SK-N-SH treated with all-trans-retinoic acid at 6 μM for 48 hours (cell line): ENCODE results near the gene PUM2.

ENCODE experiments used
- ATAC-seq: fragments of 200-7000 bp; cut with Tn5 transposase; 3 replicates; pipeline ENCODE4 v1.9.1; 2020; ENCODE audit warnings: mild to moderate bottlenecking, moderate library complexity
- ARNTL ChIP-seq: fragments of 450-650 bp; formaldehyde crosslinking; IDR thresholded peaks from 2 replicates; pipeline ENCODE4 v1.5.0; 2020; ENCODE audit warnings: low read depth, mild to moderate bottlenecking, moderate library complexity, borderline replicate concordance
- BACH2 ChIP-seq: fragments of 250-450 bp; sonication (Bioruptor Pico); IDR thresholded peaks from 2 replicates; pipeline ENCODE4 v1.9.0; 2021; ENCODE audit warnings: mild to moderate bottlenecking, borderline replicate concordance
- CSDC2 ChIP-seq: fragments of 250-450 bp; sonication (Bioruptor Pico); IDR thresholded peaks from 2 replicates; pipeline ENCODE4 v1.5.0; 2020; ENCODE audit warnings: mild to moderate bottlenecking, moderate library complexity
- ESRRG ChIP-seq: fragments of 250-450 bp; sonication (Bioruptor Pico); IDR thresholded peaks from 2 replicates; pipeline ENCODE4 v1.6.1; 2021; ENCODE audit warnings: mild to moderate bottlenecking
- GLIS3 ChIP-seq: fragments of 250-450 bp; sonication (Bioruptor Pico); IDR thresholded peaks from 2 replicates; pipeline ENCODE4 v1.5.0; 2020; ENCODE audit warnings: mild to moderate bottlenecking, moderate library complexity
- ISL1 ChIP-seq: fragments of 250-450 bp; sonication (Bioruptor Pico); IDR thresholded peaks from 2 replicates; pipeline ENCODE4 v2.1.2; 2022; ENCODE audit warnings: mild to moderate bottlenecking, moderate library complexity
- OSR1 ChIP-seq: fragments of 250-450 bp; sonication (Bioruptor Pico); IDR thresholded peaks from 2 replicates; pipeline ENCODE4 v1.8.0; 2022; ENCODE audit warnings: moderate library complexity, mild to moderate bottlenecking, inconsistent platforms
- PPARA ChIP-seq: fragments of 250-450 bp; sonication (Bioruptor Pico); IDR thresholded peaks from 2 replicates; pipeline ENCODE4 v1.5.0; 2020; ENCODE audit warnings: mild to moderate bottlenecking, borderline replicate concordance
- RARB ChIP-seq: fragments of 250-450 bp; sonication (Bioruptor Pico); IDR thresholded peaks from 2 replicates; pipeline ENCODE4 v1.8.0; 2021; ENCODE audit warnings: mild to moderate bottlenecking, moderate library complexity
- SNAI2 ChIP-seq: fragments of 250-450 bp; sonication (Bioruptor Pico); IDR thresholded peaks from 2 replicates; pipeline ENCODE4 v1.5.0; 2020; ENCODE audit warnings: mild to moderate bottlenecking, moderate library complexity
- TCF4 ChIP-seq: fragments of 250-450 bp; sonication (Bioruptor Pico); IDR thresholded peaks from 2 replicates; pipeline ENCODE4 v1.8.0; 2021; ENCODE audit warnings: mild to moderate bottlenecking, moderate library complexity, borderline replicate concordance
- TOX ChIP-seq: fragments of 250-450 bp; sonication (Bioruptor Pico); IDR thresholded peaks from 2 replicates; pipeline ENCODE4 v1.8.0; 2021; ENCODE audit warnings: mild to moderate bottlenecking, moderate library complexity, borderline replicate concordance
- ZC3H10 ChIP-seq: fragments of 250-450 bp; sonication (Bioruptor Pico); IDR thresholded peaks from 2 replicates; pipeline ENCODE4 v1.5.1; 2021; ENCODE audit warnings: mild to moderate bottlenecking, moderate library complexity
- ZFP3 ChIP-seq: fragments of 250-450 bp; sonication (Bioruptor Pico); IDR thresholded peaks from 2 replicates; pipeline ENCODE4 v1.5.0; 2020; ENCODE audit warnings: mild to moderate bottlenecking, moderate library complexity
- ZFP30 ChIP-seq: fragments of 450-650 bp; formaldehyde crosslinking; IDR thresholded peaks from 2 replicates; pipeline ENCODE4 v1.5.0; 2022; ENCODE audit warnings: mild to moderate bottlenecking, moderate library complexity
- ZNF565 ChIP-seq: fragments of 450-650 bp; formaldehyde crosslinking; conservative IDR thresholded peaks from 2 replicates; pipeline ENCODE4 v1.5.0; 2020; ENCODE audit warnings: low read depth, mild to moderate bottlenecking, moderate library complexity
- ZNF70 ChIP-seq: fragments of 450-650 bp; formaldehyde crosslinking; IDR thresholded peaks from 2 replicates; pipeline ENCODE4 v1.5.0; 2020; ENCODE audit warnings: mild to moderate bottlenecking, moderate library complexity
- TF ChIP-seq, protein P1 (sequence below): fragments of 250-450 bp; sonication (Bioruptor Pico); IDR thresholded peaks from 2 replicates; pipeline ENCODE4 v1.5.1; 2021; ENCODE audit warnings: mild to moderate bottlenecking, moderate library complexity
- TF ChIP-seq, protein P2 (sequence below): fragments of 250-450 bp; sonication (Bioruptor Pico); IDR thresholded peaks from 2 replicates; pipeline ENCODE4 v1.5.0; 2020; ENCODE audit warnings: mild to moderate bottlenecking, moderate library complexity
- TF ChIP-seq, protein P3 (sequence below): fragments of 250-450 bp; sonication (Bioruptor Pico); IDR thresholded peaks from 2 replicates; pipeline ENCODE4 v1.8.0; 2020; ENCODE audit warnings: mild to moderate bottlenecking, moderate library complexity, borderline replicate concordance
- TF ChIP-seq, protein P4 (sequence below): fragments of 250-450 bp; sonication (Bioruptor Pico); IDR thresholded peaks from 2 replicates; pipeline ENCODE4 v1.5.1; 2020; ENCODE audit warnings: low read depth, mild to moderate bottlenecking, moderate library complexity

Gene PUM2

DNA sequence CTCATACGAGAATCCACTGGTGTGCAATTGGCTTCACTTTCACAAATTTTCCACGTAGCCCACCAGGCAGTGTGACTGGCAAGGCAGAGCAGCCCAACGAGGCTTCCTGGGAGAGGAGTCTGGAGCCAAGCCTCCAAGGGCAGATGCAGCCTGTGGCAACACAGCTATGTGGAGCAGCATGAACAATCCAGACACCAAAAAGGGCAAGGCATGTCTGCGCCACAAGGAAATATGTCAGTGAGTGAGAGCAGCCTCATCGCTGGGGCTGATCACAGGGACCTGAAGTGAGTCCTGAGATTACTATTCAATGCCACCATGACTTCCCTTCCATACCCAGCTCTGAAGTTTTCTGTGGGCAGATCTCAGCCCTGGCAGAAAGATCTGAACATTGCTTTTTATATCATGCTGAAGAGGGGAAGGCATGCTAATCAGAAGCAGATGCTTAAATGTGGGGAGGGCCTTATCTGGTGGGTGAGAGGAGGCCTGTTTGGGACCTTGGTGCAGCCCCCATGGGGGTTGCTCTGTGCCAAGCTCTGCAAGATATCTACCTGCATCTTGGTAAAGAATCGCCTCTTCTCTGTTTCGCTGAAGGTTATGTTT lies 40.0 kb upstream of the PUM2 start:
- ATAC-seq, result peak; percentile 75

DNA sequence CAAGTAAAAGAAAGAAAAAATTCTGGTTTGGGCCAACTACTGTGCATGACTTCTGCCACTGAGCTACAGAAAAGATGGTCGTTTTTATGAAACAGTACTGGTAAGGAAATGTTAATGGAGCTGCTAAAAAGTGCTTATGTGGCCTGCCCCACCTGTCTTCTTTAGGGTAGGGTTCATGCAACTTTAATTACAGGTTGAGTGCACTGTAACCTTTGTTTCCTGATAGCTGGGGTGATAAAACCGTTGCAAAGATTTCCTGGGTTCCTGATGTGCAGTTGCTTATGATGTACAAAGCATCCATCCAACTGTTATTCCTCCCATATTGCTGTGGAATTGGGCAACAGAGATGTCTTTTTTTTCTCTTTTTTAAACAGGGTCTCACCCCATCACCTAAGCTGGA lies 34.3 kb upstream of the PUM2 start:
- no peak for TF ChIP-seq ZC3H10 (CRISPR knock-in tag)
- no peak for TF ChIP-seq OSR1 (CRISPR knock-in tag)
- TF ChIP-seq GLIS3 (CRISPR knock-in tag), result no peak
- TF ChIP-seq CSDC2 (CRISPR knock-in tag), result no peak
- no peak for TF ChIP-seq SNAI2 (CRISPR knock-in tag)
- no peak for TF ChIP-seq TOX
- no peak for TF ChIP-seq ZFP30 (CRISPR knock-in tag)
- TF ChIP-seq ZNF70 (CRISPR knock-in tag), result no peak
- no peak for TF ChIP-seq PPARA
- TF ChIP-seq, protein P1, sequence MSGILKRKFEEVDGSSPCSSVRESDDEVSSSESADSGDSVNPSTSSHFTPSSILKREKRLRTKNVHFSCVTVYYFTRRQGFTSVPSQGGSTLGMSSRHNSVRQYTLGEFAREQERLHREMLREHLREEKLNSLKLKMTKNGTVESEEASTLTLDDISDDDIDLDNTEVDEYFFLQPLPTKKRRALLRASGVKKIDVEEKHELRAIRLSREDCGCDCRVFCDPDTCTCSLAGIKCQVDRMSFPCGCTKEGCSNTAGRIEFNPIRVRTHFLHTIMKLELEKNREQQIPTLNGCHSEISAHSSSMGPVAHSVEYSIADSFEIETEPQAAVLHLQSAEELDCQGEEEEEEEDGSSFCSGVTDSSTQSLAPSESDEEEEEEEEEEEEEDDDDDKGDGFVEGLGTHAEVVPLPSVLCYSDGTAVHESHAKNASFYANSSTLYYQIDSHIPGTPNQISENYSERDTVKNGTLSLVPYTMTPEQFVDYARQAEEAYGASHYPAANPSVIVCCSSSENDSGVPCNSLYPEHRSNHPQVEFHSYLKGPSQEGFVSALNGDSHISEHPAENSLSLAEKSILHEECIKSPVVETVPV (CRISPR knock-in tag), result no peak
- no peak for TF ChIP-seq ARNTL (CRISPR knock-in tag)
- no peak for TF ChIP-seq ESRRG (CRISPR knock-in tag)
- no peak for ATAC-seq

More for the DNA sequence above, 40.0 kb upstream of the PUM2 start:
- TF ChIP-seq PPARA (no peak), TCF4 (CRISPR knock-in tag) (peak; percentile 83)
- TF ChIP-seq, protein P2, sequence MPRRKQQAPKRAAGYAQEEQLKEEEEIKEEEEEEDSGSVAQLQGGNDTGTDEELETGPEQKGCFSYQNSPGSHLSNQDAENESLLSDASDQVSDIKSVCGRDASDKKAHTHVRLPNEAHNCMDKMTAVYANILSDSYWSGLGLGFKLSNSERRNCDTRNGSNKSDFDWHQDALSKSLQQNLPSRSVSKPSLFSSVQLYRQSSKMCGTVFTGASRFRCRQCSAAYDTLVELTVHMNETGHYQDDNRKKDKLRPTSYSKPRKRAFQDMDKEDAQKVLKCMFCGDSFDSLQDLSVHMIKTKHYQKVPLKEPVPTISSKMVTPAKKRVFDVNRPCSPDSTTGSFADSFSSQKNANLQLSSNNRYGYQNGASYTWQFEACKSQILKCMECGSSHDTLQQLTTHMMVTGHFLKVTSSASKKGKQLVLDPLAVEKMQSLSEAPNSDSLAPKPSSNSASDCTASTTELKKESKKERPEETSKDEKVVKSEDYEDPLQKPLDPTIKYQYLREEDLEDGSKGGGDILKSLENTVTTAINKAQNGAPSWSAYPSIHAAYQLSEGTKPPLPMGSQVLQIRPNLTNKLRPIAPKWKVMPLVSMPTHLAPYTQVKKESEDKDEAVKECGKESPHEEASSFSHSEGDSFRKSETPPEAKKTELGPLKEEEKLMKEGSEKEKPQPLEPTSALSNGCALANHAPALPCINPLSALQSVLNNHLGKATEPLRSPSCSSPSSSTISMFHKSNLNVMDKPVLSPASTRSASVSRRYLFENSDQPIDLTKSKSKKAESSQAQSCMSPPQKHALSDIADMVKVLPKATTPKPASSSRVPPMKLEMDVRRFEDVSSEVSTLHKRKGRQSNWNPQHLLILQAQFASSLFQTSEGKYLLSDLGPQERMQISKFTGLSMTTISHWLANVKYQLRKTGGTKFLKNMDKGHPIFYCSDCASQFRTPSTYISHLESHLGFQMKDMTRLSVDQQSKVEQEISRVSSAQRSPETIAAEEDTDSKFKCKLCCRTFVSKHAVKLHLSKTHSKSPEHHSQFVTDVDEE (CRISPR knock-in tag), result peak; percentile 53; the same call in 1 of the 2 replicates

DNA sequence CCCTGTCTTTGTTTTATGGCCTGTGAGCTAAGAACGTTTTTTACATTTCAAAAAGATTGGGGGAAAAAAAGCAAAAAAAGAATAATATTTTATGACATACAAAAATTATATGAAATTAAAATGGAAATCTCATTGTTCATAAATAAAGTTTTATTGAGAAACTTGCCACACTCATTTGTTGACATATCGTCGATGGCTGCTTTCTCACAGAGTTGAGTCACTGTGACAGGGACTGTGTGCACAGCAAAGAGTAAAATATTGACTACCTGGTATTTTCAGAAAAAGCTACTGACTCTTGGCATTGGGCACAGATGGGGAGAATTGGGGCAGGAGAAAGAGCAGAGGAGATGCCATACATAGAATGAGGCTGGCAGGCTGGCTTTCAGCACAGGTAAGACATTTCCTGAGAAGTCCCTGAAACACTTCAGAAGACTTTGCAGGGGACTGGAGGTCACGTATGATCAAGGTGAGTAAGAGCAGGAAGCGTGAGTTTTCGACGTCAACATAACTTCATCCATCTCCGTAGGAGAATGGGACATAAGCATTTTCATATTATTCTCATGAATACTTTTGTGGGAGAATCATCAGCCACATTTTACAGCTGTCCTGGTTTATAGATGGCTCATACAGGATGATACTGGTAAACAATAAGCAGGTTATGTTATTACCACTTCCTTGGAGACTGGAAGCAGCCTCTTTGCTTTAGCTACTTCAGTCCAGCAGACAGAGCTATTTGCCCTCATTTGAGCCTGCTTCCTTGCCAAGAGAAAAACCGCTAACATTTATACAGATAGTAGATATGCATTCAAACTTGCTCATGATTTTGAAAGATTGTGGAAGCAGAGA lies 32.5 kb upstream of the PUM2 start:
- no peak for TF ChIP-seq RARB
- peak; percentile 24; the same call in 2 of the 3 replicates for ATAC-seq

DNA sequence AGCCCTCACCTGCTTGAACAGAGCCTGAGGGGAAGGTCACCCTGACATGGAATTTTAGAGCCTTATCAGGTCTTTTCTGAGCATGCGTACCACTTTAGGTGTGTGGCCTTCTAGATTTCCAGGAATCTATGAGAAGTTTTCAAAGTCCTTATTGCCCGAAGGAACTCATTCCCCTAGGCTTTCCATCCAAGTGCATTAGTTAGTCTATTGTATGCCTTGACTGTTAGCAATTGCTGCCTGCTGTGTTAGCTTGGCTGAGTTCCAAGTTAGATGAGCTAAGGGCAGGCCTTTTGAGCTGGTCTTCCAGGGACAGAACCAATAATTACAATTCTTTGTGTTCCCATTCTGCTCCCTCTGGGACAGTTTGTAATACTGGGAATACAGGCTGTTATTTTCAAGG lies 30.8 kb upstream of the PUM2 start:
- no peak for ATAC-seq
- TF ChIP-seq ESRRG (CRISPR knock-in tag) (no peak), ZC3H10 (CRISPR knock-in tag) (no peak), ZNF70 (CRISPR knock-in tag) (no peak), ISL1 (CRISPR knock-in tag) (no peak), CSDC2 (CRISPR knock-in tag) (no peak), ZFP30 (CRISPR knock-in tag) (no peak), ZFP3 (CRISPR knock-in tag) (no peak), GLIS3 (CRISPR knock-in tag) (no peak), PPARA (no peak), TOX (no peak), RARB (no peak), SNAI2 (CRISPR knock-in tag) (no peak), OSR1 (CRISPR knock-in tag) (no peak), ZNF565 (CRISPR knock-in tag) (no peak), BACH2 (CRISPR knock-in tag) (no peak), ARNTL (CRISPR knock-in tag) (no peak)
- TF ChIP-seq, protein P2 (CRISPR knock-in tag), result no peak
- TF ChIP-seq, protein P1 (CRISPR knock-in tag), result no peak
- TF ChIP-seq, protein P3, sequence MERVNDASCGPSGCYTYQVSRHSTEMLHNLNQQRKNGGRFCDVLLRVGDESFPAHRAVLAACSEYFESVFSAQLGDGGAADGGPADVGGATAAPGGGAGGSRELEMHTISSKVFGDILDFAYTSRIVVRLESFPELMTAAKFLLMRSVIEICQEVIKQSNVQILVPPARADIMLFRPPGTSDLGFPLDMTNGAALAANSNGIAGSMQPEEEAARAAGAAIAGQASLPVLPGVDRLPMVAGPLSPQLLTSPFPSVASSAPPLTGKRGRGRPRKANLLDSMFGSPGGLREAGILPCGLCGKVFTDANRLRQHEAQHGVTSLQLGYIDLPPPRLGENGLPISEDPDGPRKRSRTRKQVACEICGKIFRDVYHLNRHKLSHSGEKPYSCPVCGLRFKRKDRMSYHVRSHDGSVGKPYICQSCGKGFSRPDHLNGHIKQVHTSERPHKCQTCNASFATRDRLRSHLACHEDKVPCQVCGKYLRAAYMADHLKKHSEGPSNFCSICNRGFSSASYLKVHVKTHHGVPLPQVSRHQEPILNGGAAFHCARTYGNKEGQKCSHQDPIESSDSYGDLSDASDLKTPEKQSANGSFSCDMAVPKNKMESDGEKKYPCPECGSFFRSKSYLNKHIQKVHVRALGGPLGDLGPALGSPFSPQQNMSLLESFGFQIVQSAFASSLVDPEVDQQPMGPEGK, result no peak
- TF ChIP-seq, protein P4, sequence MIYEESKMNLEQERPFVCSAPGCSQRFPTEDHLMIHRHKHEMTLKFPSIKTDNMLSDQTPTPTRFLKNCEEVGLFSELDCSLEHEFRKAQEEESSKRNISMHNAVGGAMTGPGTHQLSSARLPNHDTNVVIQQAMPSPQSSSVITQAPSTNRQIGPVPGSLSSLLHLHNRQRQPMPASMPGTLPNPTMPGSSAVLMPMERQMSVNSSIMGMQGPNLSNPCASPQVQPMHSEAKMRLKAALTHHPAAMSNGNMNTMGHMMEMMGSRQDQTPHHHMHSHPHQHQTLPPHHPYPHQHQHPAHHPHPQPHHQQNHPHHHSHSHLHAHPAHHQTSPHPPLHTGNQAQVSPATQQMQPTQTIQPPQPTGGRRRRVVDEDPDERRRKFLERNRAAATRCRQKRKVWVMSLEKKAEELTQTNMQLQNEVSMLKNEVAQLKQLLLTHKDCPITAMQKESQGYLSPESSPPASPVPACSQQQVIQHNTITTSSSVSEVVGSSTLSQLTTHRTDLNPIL (CRISPR knock-in tag), result no peak
- TF ChIP-seq, all 23 proteins: peak for 0
